Measurements from ENCODE around the gene CAMK4. TPM values are rescaled to one million over a fixed set of nuclear protein-coding genes. Genes with fewer than 3 reads are reported as not detected.
A peak's percentile ranks its signal among the peaks of the same experiment; 100 is the strongest.
"Not testable (repeated sequence)": the region's sequence is repeated elsewhere in the genome, so short reads cannot be mapped to it uniquely, and the experiment has no call there.

Gene CAMK4
- total RNA-seq, 1 experiment from 2014 or later, result 10.6 TPM

DNA sequence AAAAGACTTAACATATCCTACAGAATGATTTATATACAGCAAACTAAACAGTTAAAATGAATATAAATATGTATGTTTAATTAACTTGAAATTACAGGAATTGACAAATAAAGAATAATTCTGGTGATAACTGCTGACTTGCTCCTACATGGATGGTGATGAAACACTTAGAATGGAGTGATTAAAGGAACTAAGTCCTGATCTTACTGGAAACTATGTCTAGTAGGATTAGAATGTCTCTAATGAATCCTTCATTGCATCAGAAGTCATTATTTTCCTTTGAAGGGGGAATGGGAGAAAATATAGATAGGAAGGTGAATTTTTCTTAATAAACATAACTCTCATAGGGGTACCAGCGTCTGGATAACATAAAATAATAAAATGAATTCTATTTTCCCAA lies 77.1 kb downstream of the CAMK4 start:
- DNase-seq (ENCODE audit: low spot score) (no peak), ATAC-seq (no peak)
- no peak for TF ChIP-seq EMX1 (CRISPR knock-in tag; IDR thresholded peaks at IDR 0.05)
- TF ChIP-seq SMAD4 (CRISPR knock-in tag; IDR thresholded peaks at IDR 0.05), result no peak
- TF ChIP-seq TCF7 (CRISPR knock-in tag; IDR thresholded peaks at IDR 0.05; ENCODE audit: low read depth), result no peak
- no peak for TF ChIP-seq CREB1 (CRISPR knock-in tag; IDR thresholded peaks at IDR 0.05)
- TF ChIP-seq KAT7 (CRISPR knock-in tag; IDR thresholded peaks at IDR 0.05; ENCODE audit: borderline replicate concordance), result no peak
- Mint-ChIP-seq H3K36me3 (peaks cover 20% of the 10 kb centered on the region), H3K27ac (peak overlapping the region; percentile 70; the same call in 1 of the 2 replicates), H3K4me3 (no peak overlapping the region; the same call in 1 of the 2 replicates), H3K27me3 (ENCODE audit: low read depth) (no peaks in the 10 kb centered on the region), H3K4me1 (peaks cover 12% of the 10 kb centered on the region), H3K9me3 (peaks cover 17% of the 10 kb centered on the region)
- CTCF ChIA-PET, result interaction anchor here (0.8 kb wide), 1 partner anchor 160 kb away, joined by 5 read pairs; no protein-coding TSS in a partner anchor
- POLR2A ChIA-PET, result no interaction called here

- Mint-ChIP-seq H3K4me3 (peak overlapping the region; percentile 63), H3K36me3 (peaks cover 20% of the 10 kb centered on the region), H3K9me3 (peaks cover 17% of the 10 kb centered on the region), H3K4me1 (peaks cover 12% of the 10 kb centered on the region)
- DNase-seq (ENCODE audit: low spot score); H3K27me3 Mint-ChIP-seq (ENCODE audit: low read depth); POLR2A ChIA-PET; H3K27ac Mint-ChIP-seq; ATAC-seq: not testable (repeated sequence)
- CTCF ChIA-PET, result interaction anchor here (0.8 kb wide), 1 partner anchor 159 kb away, joined by 5 read pairs; no protein-coding TSS in a partner anchor
Measured at GRCh38 chr5:111302043-111302442, 77.9 kb downstream of the CAMK4 start.

- CTCF ChIA-PET, result interaction anchor here (1.6 to 2.2 kb wide), 2 partner anchors 152 to 223 kb away, joined by 6 read pairs; no protein-coding TSS in a partner anchor
- H3K36me3 Mint-ChIP-seq, result no peaks in the 10 kb centered on the region
- peak; percentile 89 for ATAC-seq
- TF ChIP-seq FOXJ3 (CRISPR knock-in tag; IDR thresholded peaks at IDR 0.05; ENCODE audit: borderline replicate concordance), result no peak
- H3K9me3 Mint-ChIP-seq, result no peaks in the 10 kb centered on the region
- POLR2A ChIA-PET, result no interaction called here
- H3K27me3 Mint-ChIP-seq (ENCODE audit: low read depth), result no peaks in the 10 kb centered on the region
- H3K4me1 Mint-ChIP-seq, result peaks cover 16% of the 10 kb centered on the region
- peak; percentile 20 for DNase-seq (ENCODE audit: low spot score)
- H3K4me3 Mint-ChIP-seq, result no peak overlapping the region
- H3K27ac Mint-ChIP-seq, result peak overlapping the region; percentile 78
Measured at GRCh38 chr5:111308951-111309350, 84.8 kb downstream of the CAMK4 start.

GRCh38 chr5:111309384-111309783 lies 85.2 kb downstream of the CAMK4 start:
- DNase-seq (ENCODE audit: low spot score), result no peak
- no peak overlapping the region for H3K4me3 Mint-ChIP-seq
- no peaks in the 10 kb centered on the region for H3K9me3 Mint-ChIP-seq
- H3K27ac Mint-ChIP-seq, result peak overlapping the region; percentile 78; the same call in 1 of the 2 replicates
- H3K27me3 Mint-ChIP-seq (ENCODE audit: low read depth), result no peaks in the 10 kb centered on the region
- H3K36me3 Mint-ChIP-seq, result no peaks in the 10 kb centered on the region
- POLR2A ChIA-PET, result no interaction called here
- H3K4me1 Mint-ChIP-seq, result peaks cover 16% of the 10 kb centered on the region
- CTCF ChIA-PET, result interaction anchor here (1.6 to 2.2 kb wide), 2 partner anchors 152 to 222 kb away, joined by 6 read pairs; no protein-coding TSS in a partner anchor
- peak; percentile 36 for ATAC-seq
- TF ChIP-seq NFATC4 (CRISPR knock-in tag; IDR thresholded peaks at IDR 0.05) (no peak), ZNF121 (CRISPR knock-in tag; IDR thresholded peaks at IDR 0.05) (no peak), NFE2L1 (CRISPR knock-in tag; IDR thresholded peaks at IDR 0.05) (no peak), PRDM15 (CRISPR knock-in tag; IDR thresholded peaks at IDR 0.05) (no peak), USF1 (CRISPR knock-in tag; IDR thresholded peaks at IDR 0.05) (no peak), KAT7 (CRISPR knock-in tag; IDR thresholded peaks at IDR 0.05; ENCODE audit: borderline replicate concordance) (no peak), ATF6 (CRISPR knock-in tag; IDR thresholded peaks at IDR 0.05) (no peak), RORB (CRISPR knock-in tag; IDR thresholded peaks at IDR 0.05) (no peak), SMAD3 (CRISPR knock-in tag; IDR thresholded peaks at IDR 0.05; ENCODE audit: borderline replicate concordance) (no peak), NR3C1 (CRISPR knock-in tag; conservative IDR thresholded peaks at IDR 0.05; ENCODE audit: low read depth) (no peak), MXD4 (CRISPR knock-in tag; IDR thresholded peaks at IDR 0.05; ENCODE audit: borderline replicate concordance) (no peak), ERG (CRISPR knock-in tag; IDR thresholded peaks at IDR 0.05) (no peak), ZNF138 (CRISPR knock-in tag; conservative IDR thresholded peaks at IDR 0.05) (no peak)
- TF ChIP-seq, protein P1, sequence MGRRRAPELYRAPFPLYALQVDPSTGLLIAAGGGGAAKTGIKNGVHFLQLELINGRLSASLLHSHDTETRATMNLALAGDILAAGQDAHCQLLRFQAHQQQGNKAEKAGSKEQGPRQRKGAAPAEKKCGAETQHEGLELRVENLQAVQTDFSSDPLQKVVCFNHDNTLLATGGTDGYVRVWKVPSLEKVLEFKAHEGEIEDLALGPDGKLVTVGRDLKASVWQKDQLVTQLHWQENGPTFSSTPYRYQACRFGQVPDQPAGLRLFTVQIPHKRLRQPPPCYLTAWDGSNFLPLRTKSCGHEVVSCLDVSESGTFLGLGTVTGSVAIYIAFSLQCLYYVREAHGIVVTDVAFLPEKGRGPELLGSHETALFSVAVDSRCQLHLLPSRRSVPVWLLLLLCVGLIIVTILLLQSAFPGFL (CRISPR knock-in tag; IDR thresholded peaks at IDR 0.05; ENCODE audit: borderline replicate concordance), result no peak
